Stimulated activated CD4-positive, alpha-beta T cell treated with anti-CD3 and anti-CD28 coated beads, Interleukin-4, amount 100 ng/mL, for 24 hours (primary cell): Measurements from ENCODE around the gene PLEKHM3.
"Not testable (repeated sequence)": the region's sequence is repeated elsewhere in the genome, so short reads cannot be mapped to it uniquely, and the experiment has no call there.

Experiments
- DNase-seq: peaks from one replicate; pipeline ENCODE4 v3.0.0-alpha.2; 2020

Gene PLEKHM3

GRCh38 chr2:207950063-207950760, 75.1 kb downstream of the PLEKHM3 start:
- DNase-seq, result no peak

DNA sequence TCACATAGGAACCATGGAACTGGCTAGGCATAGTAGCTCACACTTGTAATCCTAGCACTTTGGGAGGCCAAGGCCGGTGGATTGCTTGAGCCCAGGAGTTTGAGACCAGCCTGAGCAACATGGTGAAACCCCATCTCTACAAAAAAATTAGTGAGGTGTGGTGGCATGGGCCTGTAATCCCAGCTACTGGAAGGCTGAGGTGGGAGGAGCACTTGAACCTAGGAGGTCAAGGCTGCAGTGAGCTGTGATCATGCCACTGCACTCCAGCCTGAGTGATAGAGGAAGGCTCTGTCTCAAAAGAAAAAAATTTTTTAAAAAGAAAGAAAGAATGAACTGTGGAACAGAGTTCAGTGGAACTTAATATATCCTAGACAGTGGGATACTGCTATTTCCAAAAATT, 76.1 kb downstream of the PLEKHM3 start:
- not testable (repeated sequence) for DNase-seq

DNA sequence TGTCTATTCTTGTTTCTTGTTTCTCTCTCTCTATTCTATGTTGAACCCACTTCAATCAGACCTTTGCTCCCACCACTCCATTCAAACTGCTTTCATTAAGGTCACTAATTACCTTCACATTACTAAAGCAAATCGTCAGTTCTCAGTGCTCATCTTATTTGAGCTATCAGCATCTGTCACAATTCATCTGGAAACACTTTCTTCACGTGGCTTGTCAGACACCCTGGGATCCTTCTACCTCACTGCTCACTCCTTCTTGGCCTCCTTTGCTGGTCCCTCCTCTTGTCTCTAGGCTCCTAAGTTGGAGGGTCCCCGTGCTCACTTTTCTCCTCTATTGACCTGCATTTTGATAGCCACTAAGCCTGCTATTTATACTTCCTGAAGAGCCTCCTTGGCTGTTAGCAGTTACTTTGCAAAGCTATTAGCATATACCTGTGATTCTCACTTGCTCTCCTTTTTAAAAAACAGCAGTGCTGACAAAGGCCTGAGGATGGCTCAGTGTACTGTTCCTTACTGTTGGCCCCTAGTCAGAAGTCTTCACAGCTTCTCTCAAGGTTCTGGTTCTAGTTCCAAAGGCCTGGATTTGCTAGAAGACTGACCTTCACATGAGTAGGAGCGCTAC, 80.2 kb downstream of the PLEKHM3 start:
- DNase-seq, result no peak

DNA sequence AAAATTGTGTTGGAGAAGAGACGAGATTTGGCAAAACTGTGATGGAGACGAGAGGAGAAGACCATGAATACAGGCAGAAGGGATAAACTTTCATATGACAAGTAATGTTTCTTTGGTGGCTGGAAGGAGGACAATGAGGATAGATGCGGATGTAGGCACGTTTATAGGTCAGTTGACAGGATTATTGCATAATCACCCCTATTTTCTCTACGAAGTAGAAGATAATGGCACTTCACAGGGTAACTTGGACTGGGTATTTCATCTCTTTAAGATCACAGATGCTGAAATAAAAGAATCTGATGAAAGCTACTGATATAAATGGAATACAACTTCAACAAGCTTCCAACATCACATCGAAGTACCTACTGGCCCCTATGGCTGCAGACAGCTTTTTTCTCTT, 81.0 kb downstream of the PLEKHM3 start:
- DNase-seq, result no peak

- DNase-seq, result no peak
Measured at GRCh38 chr2:207939342-207940108, 85.8 kb downstream of the PLEKHM3 start.

DNA sequence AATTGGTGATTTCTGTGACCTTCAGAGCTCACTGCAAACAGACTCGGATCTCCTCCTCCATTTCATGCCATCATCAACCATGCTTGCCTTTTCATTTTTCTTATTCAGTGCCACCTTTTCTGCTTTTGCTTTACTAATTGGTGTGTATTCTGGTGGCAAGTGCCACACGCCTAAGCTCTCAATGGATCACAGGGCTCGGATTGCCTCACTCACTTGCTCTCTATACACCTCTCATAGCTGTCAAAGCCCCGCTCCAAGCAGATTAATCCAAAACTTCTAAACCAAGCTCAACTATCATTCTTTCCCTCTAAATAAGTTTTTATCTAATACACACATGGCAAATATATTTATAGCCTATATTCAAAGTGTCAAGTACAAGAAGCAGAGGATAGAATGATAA, 86.4 kb downstream of the PLEKHM3 start:
- no peak for DNase-seq

- DNase-seq, result no peak
Measured at GRCh38 chr2:207938415-207938814, 86.9 kb downstream of the PLEKHM3 start.

- DNase-seq, result no peak
Measured at GRCh38 chr2:207937823-207938222, 87.5 kb downstream of the PLEKHM3 start.

DNA sequence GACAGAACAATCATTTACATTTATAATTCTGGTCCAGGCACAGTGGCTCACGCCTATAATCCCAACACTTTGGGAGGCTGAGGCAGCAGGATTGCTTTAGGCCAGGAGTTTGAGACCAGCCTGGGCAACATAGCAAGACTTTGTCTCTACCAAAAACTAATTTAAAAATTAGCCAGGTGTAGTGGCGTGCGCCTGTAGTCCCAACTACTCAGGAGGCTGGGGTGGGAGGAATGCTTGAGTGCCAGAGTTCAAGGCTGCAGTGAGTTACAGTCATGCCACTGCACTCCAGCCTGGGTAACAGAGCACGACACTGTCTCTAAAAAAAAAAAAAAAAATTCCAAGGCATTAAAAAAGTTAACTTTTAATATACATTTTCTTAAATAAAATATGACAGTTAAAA, 88.1 kb downstream of the PLEKHM3 start:
- no peak for DNase-seq

GRCh38 chr2:207936380-207936779, 88.9 kb downstream of the PLEKHM3 start:
- DNase-seq, result no peak

DNA sequence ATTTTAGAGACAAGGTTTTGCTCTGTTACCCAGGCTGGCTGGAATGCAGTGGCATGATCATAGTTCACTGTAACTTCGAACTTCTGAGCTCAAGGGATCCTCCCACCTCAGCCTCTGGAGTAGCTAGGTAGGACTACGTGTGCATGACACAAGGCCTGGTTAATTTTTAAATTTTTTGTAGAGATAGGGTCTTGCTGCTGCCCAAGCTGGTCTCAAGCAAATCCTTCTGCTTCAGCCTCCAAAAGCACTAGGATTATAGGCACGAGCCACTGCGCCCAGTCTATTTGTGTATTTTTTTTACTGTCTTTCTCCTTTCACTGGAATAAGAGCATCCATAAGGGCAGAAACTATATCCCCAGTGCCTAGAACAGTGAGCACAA, 89.3 kb downstream of the PLEKHM3 start:
- DNase-seq, result no peak

GRCh38 chr2:207935121-207935990, 90.0 kb downstream of the PLEKHM3 start:
- no peak for DNase-seq

DNA sequence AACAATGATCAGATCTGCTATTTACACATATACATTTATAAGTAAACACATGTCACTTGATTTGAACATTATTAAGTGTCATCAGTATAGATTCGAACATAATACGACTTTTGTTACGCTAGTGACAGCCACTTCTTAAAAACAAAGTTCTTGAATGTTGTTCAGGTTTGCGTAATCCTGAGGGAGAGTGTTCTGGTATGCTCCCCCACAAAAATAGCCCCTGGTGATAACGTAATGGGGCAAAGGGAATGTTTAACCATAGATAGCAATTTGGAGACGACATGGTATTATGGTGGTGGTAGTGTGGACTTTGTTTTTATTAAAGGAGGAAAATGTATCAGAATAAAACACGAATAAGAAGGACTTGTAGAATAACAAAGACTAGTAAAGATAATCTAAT, 90.6 kb downstream of the PLEKHM3 start:
- no peak for DNase-seq

DNA sequence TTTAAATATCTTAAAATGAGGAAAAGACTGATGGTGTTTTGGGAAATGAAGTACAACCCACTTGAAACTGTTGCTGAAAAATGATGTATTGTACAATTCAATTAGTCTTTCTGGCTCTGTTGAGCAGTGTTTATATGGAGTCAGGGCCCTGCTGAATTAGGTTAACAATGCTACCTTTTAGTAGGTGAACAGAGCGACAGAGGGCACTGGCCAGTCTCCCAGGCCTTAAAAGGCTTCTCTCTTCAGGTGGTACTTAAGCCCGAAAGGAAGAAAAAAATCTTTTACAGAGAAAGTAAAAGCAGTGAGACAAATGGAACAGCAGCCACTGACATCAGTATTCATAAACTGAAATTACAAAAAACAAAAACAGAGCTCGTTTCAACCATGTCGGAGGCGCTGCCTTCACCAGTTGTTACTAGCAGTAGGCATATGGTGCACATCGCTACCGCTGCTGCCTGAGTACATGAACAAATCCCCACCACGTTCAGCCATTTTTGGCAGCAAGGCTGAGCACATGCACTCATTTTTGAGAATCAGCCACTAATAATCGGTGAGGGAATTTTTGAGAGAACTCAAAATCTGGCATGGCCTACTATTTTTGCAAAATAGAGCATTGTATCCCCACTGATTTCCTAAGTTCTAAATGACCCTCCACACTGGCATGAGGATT, 91.8 kb downstream of the PLEKHM3 start:
- no peak for DNase-seq

DNA sequence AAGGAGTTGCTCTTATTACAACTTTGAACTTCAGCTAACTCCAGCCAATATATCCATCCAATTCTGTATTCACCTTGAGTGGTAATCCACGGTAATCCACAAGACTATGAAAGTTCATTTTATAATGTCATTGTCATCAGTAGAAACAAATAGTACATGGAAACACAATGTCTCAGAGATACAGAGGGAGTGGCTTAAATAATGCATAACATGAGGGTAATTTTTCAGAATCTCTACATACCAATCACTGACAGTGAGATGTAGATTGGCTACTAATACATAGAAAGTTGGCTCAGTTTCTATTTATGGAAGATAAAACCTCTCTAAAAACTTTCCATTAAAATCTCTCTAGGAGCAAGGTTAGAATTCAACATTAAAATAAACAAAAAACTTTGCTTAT, 93.2 kb downstream of the PLEKHM3 start:
- no peak for DNase-seq

GRCh38 chr2:207930747-207931146, 94.6 kb downstream of the PLEKHM3 start:
- DNase-seq, result no peak

DNA sequence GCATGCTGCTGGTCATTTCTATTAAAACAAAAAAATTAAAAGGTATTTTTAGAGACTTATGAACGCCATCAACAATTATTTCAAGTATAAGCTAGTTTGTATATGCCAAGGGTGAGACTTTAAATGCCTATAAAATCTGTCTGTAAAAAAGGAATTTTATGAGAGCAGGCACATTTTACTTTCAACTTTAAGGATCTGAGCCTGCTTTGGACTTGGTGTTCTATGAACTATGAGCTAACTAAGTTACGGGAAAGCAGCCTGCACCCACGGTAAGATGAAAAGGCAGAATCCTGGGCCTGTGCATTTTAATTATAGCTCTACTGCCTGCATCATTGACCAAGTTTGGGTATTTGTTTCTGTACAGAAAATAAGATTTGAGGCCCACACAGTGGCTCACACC, 95.4 kb downstream of the PLEKHM3 start:
- no peak for DNase-seq

DNA sequence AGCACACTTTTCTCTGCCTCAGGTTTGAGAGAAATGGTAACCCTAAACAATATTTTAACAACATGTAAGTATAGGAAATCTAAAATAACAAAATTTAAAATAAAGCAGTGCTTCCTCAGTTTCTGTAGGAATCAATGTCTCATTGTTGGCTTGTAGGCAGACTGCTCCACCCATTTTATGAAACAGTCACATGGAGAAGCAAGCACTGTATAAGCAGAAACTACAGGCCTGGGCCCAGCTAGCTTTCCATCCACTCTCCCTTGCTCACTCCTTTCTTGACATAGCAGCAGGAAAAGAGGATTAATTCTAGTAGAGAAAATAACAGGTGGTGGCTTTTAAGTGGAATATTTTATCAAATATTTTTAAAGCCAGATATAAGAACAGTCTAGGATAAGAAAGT, 97.2 kb downstream of the PLEKHM3 start:
- DNase-seq, result no peak

DNA sequence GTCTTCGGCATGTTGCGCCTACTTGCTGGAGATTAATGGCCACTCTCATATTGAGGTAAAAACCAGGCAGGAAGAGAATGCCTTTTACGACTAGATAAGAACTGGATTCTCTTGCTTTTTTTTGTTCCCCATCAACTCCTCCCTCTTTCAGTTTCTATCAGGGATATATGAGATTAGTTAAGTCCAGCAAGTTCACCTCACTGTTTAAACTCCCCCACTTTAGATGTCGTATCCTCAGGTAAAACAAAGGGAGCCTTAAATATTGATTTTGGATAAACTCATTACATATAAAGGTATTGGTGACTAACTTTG, 98.4 kb downstream of the PLEKHM3 start:
- DNase-seq, result no peak

DNA sequence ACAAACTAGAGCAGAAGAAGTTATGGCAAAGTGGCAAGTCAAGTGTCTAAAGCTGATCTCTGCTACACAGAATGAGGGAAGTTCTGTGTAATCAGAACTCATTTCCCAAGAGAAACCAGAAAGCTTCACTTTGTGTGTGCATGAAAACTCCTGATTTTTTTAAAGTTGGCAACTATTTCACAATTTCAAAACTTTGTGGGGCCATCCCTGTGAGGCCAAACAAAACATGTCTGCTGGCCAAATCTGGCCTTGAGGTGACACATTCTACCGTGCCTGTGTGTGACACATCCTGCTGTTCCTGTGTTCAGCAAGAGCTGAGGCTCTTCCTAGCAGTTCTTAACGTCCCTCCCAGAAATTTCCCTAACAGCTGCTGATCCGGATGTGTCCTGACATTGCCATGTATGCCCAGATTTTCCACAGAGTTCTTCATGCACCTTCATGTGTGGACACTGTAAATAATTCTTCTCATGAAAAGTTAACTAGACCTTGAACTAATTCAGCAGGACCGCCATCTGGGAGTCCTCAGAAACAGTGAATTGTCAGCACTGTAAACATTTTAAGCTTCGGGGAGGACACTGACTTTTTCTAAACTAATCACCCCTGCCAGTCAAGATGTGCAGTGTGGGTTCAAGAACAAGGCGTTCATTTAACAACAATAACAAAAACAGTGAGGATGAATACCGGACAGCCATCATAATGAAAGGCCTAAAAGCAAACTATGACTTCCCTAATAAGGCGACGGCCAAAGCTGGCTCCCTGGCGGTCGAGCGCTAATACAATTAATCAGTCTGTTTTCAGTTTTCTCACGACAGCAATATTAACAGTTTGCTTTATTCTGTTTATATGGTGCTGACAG, 99.0 kb downstream of the PLEKHM3 start:
- no peak for DNase-seq

DNA sequence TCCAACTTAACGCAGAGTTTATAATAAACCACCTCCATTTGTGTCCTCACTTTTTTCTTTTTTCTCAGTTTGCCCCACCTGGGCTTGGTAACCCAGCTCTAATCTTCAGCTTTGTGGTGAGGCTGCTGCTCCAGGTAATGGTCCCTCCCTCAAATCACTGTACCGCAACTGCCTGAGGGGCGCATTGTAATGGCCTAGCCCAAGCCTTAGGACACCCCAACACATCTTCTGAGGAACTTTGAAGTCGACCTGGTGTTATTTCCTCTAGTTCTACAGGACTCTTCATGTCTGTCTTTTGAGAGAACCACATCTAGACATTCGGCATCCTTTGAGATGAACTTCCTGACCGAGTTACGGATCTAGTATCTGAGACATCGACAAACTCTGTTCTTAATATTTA, 99.7 kb downstream of the PLEKHM3 start:
- DNase-seq, result no peak

- DNase-seq, result no peak
Measured at GRCh38 chr2:207921606-207922005, 103.7 kb downstream of the PLEKHM3 start.
